GM12873 (cell line): ENCODE measurements around the gene RLBP1.

Experiments
- CTCF ChIP-seq: IDR thresholded peaks from 2 replicates; pipeline ENCODE4 v1.5.1; 2012; ENCODE audit warnings: low read depth, mild to moderate bottlenecking, moderate library complexity, low read length, control low read depth; ENCODE audit not compliant: insufficient read depth; ENCODE audit errors: missing control alignments

The RLBP1 gene

DNA sequence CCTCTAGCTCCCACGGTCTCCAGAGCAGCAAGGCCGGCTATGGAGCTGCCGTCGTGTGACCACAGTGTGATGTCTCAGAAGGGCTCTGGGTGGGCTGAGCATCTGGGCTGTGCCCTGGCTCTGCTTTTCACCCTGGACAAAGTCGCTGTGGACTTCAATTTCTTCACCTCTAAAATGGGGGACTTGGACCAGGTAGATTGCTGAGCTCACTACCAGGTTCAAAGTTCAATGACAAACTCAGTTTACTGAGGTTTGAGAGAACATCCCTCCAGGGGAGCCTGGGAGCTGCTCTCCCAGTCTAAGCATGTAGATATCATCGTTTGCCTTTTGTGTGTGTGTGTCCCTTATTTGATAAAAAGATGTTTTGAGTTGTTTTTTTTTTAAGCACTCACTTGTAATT lies 25.1 kb downstream of the RLBP1 start:
- TF ChIP-seq CTCF, result no peak

- no peak for TF ChIP-seq CTCF
These were observed 25.5 kb downstream of the RLBP1 start for GRCh38 chr15:89195836-89196235.

DNA sequence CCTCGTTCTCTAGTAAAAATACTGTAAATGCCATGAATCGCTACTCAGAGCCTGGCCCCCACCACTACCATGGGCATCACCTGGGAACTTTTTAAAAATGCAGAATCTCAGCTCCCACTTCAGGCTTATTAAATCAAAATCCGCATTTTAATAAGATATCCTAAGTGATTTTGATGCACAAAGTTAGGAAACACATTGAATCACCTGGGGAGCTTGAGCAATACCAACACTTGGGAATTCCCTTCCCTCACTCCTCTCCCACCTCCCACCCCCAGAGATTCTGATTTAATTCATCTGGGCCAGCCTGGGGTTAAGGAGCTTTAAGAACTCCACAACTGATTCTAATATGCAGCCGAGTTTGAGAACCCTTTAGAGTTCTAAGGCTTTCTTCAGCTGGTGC lies 26.8 kb downstream of the RLBP1 start:
- TF ChIP-seq CTCF, result no peak

- no peak for TF ChIP-seq CTCF
These were observed 28.6 kb downstream of the RLBP1 start for GRCh38 chr15:89192766-89193165.

DNA sequence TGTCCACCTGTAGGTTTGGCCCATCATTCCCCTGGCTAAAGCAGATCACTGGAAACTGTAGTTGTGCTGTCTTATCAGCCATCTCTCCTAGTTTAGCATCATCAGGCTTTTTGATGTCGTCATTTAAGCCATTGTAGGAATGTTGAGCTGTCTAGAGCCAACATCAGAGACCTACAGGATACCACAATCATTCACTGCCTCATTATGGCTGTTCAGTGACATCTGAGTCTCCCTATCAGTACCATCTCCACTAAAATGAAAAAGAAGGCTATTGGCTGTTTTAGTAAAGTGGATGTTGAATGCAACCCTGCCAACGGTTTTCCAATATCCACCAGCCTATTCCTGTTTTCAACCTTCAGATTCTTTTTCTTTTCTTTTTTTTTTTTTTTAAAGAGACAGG lies 29.2 kb downstream of the RLBP1 start:
- TF ChIP-seq CTCF, result no peak

GRCh38 chr15:89187986-89188514 lies 33.3 kb downstream of the RLBP1 start:
- no peak for TF ChIP-seq CTCF

DNA sequence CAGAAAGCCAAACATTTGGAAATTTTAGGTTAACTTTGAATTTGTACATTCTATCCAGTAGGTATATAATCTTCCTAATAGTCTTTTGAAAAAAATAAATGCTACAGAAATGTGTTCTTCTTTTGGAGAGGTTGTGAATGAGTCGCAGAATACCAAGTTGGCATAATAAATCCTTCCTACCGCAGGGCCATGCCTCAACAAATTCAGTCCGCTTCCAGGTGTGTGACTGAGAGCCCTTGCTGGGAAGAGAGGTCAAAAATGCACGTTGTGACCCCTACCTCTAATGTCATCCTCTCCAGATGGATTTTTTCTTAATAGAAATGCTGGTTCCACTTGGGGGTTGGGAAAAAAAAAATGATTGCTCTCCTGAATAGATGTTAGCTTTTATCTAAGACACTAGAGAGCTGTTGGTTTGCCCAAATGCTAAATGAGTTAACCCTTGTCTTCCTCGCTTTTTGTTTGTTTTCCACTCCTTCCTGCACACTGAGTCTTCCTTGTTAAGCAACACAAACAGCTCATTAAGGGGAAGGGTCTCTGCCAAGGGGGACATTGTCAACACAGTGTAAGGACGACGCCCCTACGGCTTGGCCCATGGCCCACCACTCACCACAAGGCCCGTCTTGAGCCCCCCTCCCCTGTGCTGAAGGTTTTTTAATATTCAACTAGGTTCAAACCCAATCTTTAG lies 33.9 kb downstream of the RLBP1 start:
- TF ChIP-seq CTCF, result no peak

- no peak for TF ChIP-seq CTCF
These were observed 34.6 kb downstream of the RLBP1 start for GRCh38 chr15:89186803-89187202.
